ENCODE measurements around the gene THADA.

The THADA gene

GRCh38 chr2:43188561-43189386 lies 407.1 kb downstream of the THADA start:
- Histone ChIP-seq H3K27ac (ENCODE audit: low read length) (no peak overlapping the region), H3K27me3 (ENCODE audit: low read depth, low read length) (no peaks in the 10 kb centered on the region), H3K4me1 (ENCODE audit: low read length) (peaks cover 21% of the 10 kb centered on the region), H3K36me3 (replicated peaks; ENCODE audit: low read depth, low read length) (no peaks in the 10 kb centered on the region), H3K79me2 (ENCODE audit: low read length) (no peaks in the 10 kb centered on the region), H3K4me2 (ENCODE audit: low read length) (no peak overlapping the region), H2AFZ (ENCODE audit: low read depth, low read length) (no peak overlapping the region), H4K20me1 (ENCODE audit: insufficient read depth, low read length) (no peaks in the 10 kb centered on the region), H3K9me3 (ENCODE audit: insufficient read depth, low read length) (no peaks in the 10 kb centered on the region), H3K4me3 (ENCODE audit: low read length) (no peak overlapping the region), H3K9ac (ENCODE audit: low read length) (no peak overlapping the region)
- TF ChIP-seq CTCF (IDR thresholded peaks at IDR 0.05; ENCODE audit: low read depth, low read length) (no peak), EZH2phosphoT487 (IDR thresholded peaks at IDR 0.05; ENCODE audit: low read depth) (no peak)

GRCh38 chr2:43186679-43187374 lies 409.0 kb downstream of the THADA start:
- Histone ChIP-seq H3K9ac (ENCODE audit: low read length) (no peak overlapping the region), H3K4me3 (ENCODE audit: low read length) (no peak overlapping the region), H3K4me1 (ENCODE audit: low read length) (peaks cover 3% of the 10 kb centered on the region), H3K36me3 (replicated peaks; ENCODE audit: low read depth, low read length) (no peaks in the 10 kb centered on the region), H3K79me2 (ENCODE audit: low read length) (no peaks in the 10 kb centered on the region), H3K9me3 (ENCODE audit: insufficient read depth, low read length) (no peaks in the 10 kb centered on the region), H3K27me3 (ENCODE audit: low read depth, low read length) (no peaks in the 10 kb centered on the region), H3K4me2 (ENCODE audit: low read length) (no peak overlapping the region), H3K27ac (ENCODE audit: low read length) (no peak overlapping the region), H2AFZ (ENCODE audit: low read depth, low read length) (no peak overlapping the region), H4K20me1 (ENCODE audit: insufficient read depth, low read length) (no peaks in the 10 kb centered on the region)
- no peak for TF ChIP-seq CTCF (IDR thresholded peaks at IDR 0.05; ENCODE audit: low read depth, low read length)
- no peak for TF ChIP-seq EZH2phosphoT487 (IDR thresholded peaks at IDR 0.05; ENCODE audit: low read depth)

- H2AFZ ChIP-seq (ENCODE audit: low read depth, low read length) = no peak overlapping the region
- H3K9me3 ChIP-seq (ENCODE audit: insufficient read depth, low read length) = no peaks in the 10 kb centered on the region
- no peak overlapping the region for H3K27ac ChIP-seq (ENCODE audit: low read length)
- H3K27me3 ChIP-seq (ENCODE audit: low read depth, low read length) = no peaks in the 10 kb centered on the region
- H3K4me3 ChIP-seq (ENCODE audit: low read length) = no peak overlapping the region
- no peaks in the 10 kb centered on the region for H3K36me3 ChIP-seq (replicated peaks; ENCODE audit: low read depth, low read length)
- TF ChIP-seq EZH2phosphoT487 (IDR thresholded peaks at IDR 0.05; ENCODE audit: low read depth) (no peak), CTCF (IDR thresholded peaks at IDR 0.05; ENCODE audit: low read depth, low read length) (no peak)
- H3K79me2 ChIP-seq (ENCODE audit: low read length) = no peaks in the 10 kb centered on the region
- H3K9ac ChIP-seq (ENCODE audit: low read length) = no peak overlapping the region
- peaks cover 7% of the 10 kb centered on the region for H3K4me1 ChIP-seq (ENCODE audit: low read length)
- no peak overlapping the region for H3K4me2 ChIP-seq (ENCODE audit: low read length)
- H4K20me1 ChIP-seq (ENCODE audit: insufficient read depth, low read length) = no peaks in the 10 kb centered on the region
Observed at GRCh38 chr2:43186321-43186678, 409.5 kb downstream of the THADA start.

- H3K4me2 ChIP-seq (ENCODE audit: low read length) = no peak overlapping the region
- no peak overlapping the region for H3K27ac ChIP-seq (ENCODE audit: low read length)
- no peak for TF ChIP-seq CTCF (IDR thresholded peaks at IDR 0.05; ENCODE audit: low read depth, low read length)
- no peak overlapping the region for H2AFZ ChIP-seq (ENCODE audit: low read depth, low read length)
- no peaks in the 10 kb centered on the region for H3K36me3 ChIP-seq (replicated peaks; ENCODE audit: low read depth, low read length)
- no peaks in the 10 kb centered on the region for H3K79me2 ChIP-seq (ENCODE audit: low read length)
- H4K20me1 ChIP-seq (ENCODE audit: insufficient read depth, low read length) = no peaks in the 10 kb centered on the region
- no peak overlapping the region for H3K9ac ChIP-seq (ENCODE audit: low read length)
- peaks cover 7% of the 10 kb centered on the region for H3K4me1 ChIP-seq (ENCODE audit: low read length)
- H3K4me3 ChIP-seq (ENCODE audit: low read length) = no peak overlapping the region
- no peaks in the 10 kb centered on the region for H3K9me3 ChIP-seq (ENCODE audit: insufficient read depth, low read length)
- H3K27me3 ChIP-seq (ENCODE audit: low read depth, low read length) = no peaks in the 10 kb centered on the region
Observed at GRCh38 chr2:43185146-43185545, 410.7 kb downstream of the THADA start.
